ENCODE measurements around the gene KLRK1.

GRCh38 chr12:10365696-10366405, 24.0 kb downstream of the KLRK1 start:
- TF ChIP-seq ZBTB1 (tag by site-specific recombination; IDR thresholded peaks at IDR 0.05): no peak
- no peak for TF ChIP-seq ZNF280C (tag by site-specific recombination; IDR thresholded peaks at IDR 0.05)
- TF ChIP-seq CTCF (tag by site-specific recombination; IDR thresholded peaks at IDR 0.05): 0 out of 2 replicates have a peak, but pooled peaks have one; percentile 9
- TF ChIP-seq ZNF311 (tag by site-specific recombination; IDR thresholded peaks at IDR 0.05; ENCODE audit: borderline replicate concordance): no peak
- TF ChIP-seq ZNF274 (IDR thresholded peaks at IDR 0.05; ENCODE audit: low read length): no peak
- no peak for TF ChIP-seq ZNF274 (tag by site-specific recombination; IDR thresholded peaks at IDR 0.05; ENCODE audit: borderline replicate concordance)
- TF ChIP-seq REST (tag by site-specific recombination; IDR thresholded peaks at IDR 0.05): no peak
- no peak for TF ChIP-seq ZNF521 (tag by site-specific recombination; IDR thresholded peaks at IDR 0.05)
- TF ChIP-seq ZNF335 (tag by site-specific recombination; conservative IDR thresholded peaks at IDR 0.05): no peak
- no peak for TF ChIP-seq ZNF530 (tag by site-specific recombination; IDR thresholded peaks at IDR 0.05; ENCODE audit: low read depth)
- no peak for TF ChIP-seq ZFHX2 (tag by site-specific recombination; conservative IDR thresholded peaks at IDR 0.05)
- TF ChIP-seq ZNF24 (tag by site-specific recombination; IDR thresholded peaks at IDR 0.05): no peak
- TF ChIP-seq ZBTB49 (tag by site-specific recombination; IDR thresholded peaks at IDR 0.05; ENCODE audit: low read depth): no peak
- TF ChIP-seq ZFP37 (tag by site-specific recombination; IDR thresholded peaks at IDR 0.05): no peak

All from HEK293 (cell line).